AG09309 (cell line): ENCODE results near the gene ITGAD.

Source experiments
- DNase-seq: peaks from one replicate; pipeline ENCODE4 v3.0.0-alpha.2; 2010; ENCODE audit warnings: low read depth
- H3K4me3 ChIP-seq: 2 replicates; pipeline ENCODE4 v1.5.1; 2011; ENCODE audit warnings: mild to moderate bottlenecking, low read depth, low read length, moderate library complexity; ENCODE audit not compliant: control insufficient read depth
- TF ChIP-seq, protein P1 (sequence below): IDR thresholded peaks from 2 replicates; pipeline ENCODE4 v1.5.1; 2011; ENCODE audit warnings: mild to moderate bottlenecking, low read depth, low read length, inconsistent platforms; ENCODE audit not compliant: insufficient read depth, control insufficient read depth; ENCODE audit errors: missing control alignments

Gene ITGAD

GRCh38 chr16:31393056-31393455 is at the start of gene ITGAD:
Gene ITGAD, plus strand, starts transcription at chr16:31393335. Its CDS starts 26 bp downstream, at chr16:31393361.
- no peak within 1 kb of the TSS for H3K4me3 ChIP-seq
- TF ChIP-seq, protein P1, sequence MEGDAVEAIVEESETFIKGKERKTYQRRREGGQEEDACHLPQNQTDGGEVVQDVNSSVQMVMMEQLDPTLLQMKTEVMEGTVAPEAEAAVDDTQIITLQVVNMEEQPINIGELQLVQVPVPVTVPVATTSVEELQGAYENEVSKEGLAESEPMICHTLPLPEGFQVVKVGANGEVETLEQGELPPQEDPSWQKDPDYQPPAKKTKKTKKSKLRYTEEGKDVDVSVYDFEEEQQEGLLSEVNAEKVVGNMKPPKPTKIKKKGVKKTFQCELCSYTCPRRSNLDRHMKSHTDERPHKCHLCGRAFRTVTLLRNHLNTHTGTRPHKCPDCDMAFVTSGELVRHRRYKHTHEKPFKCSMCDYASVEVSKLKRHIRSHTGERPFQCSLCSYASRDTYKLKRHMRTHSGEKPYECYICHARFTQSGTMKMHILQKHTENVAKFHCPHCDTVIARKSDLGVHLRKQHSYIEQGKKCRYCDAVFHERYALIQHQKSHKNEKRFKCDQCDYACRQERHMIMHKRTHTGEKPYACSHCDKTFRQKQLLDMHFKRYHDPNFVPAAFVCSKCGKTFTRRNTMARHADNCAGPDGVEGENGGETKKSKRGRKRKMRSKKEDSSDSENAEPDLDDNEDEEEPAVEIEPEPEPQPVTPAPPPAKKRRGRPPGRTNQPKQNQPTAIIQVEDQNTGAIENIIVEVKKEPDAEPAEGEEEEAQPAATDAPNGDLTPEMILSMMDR, result no peak
- DNase-seq, result no peak

- DNase-seq, result no peak
- H3K4me3 ChIP-seq, result no peak overlapping the region
- TF ChIP-seq, protein P1, result no peak
These were observed 48.4 kb upstream of the ITGAD start for GRCh38 chr16:31344712-31345111.

DNA sequence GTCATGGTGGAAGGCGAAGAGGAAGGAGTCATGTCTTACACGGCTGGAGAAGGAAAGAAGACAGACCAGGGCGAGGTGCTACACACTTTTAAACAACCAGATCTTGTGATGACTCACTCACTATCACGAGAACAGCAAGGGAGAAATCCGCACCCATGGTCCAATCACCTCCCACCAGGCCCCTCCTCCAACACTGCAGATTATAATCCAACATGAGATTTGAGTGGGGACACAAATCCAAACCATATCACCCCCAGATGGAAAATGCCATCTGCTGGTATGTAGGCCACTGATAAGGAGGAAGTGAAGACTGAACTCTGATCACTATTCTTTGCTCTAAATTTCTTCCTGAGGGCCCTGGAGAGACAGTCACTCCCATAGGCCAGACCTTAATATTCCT is 45.7 kb upstream of the ITGAD start:
- TF ChIP-seq, protein P1, result no peak

GRCh38 chr16:31348579-31348978 is 44.6 kb upstream of the ITGAD start:
- TF ChIP-seq, protein P1, result no peak
- no peak overlapping the region for H3K4me3 ChIP-seq
- DNase-seq, result no peak

More for the DNA sequence above, 45.7 kb upstream of the ITGAD start:
- DNase-seq, result no peak
- H3K4me3 ChIP-seq, result no peak overlapping the region

GRCh38 chr16:31350275-31351005 is 42.7 kb upstream of the ITGAD start:
- DNase-seq, result no peak
- TF ChIP-seq, protein P1, result no peak
- no peak overlapping the region for H3K4me3 ChIP-seq

DNA sequence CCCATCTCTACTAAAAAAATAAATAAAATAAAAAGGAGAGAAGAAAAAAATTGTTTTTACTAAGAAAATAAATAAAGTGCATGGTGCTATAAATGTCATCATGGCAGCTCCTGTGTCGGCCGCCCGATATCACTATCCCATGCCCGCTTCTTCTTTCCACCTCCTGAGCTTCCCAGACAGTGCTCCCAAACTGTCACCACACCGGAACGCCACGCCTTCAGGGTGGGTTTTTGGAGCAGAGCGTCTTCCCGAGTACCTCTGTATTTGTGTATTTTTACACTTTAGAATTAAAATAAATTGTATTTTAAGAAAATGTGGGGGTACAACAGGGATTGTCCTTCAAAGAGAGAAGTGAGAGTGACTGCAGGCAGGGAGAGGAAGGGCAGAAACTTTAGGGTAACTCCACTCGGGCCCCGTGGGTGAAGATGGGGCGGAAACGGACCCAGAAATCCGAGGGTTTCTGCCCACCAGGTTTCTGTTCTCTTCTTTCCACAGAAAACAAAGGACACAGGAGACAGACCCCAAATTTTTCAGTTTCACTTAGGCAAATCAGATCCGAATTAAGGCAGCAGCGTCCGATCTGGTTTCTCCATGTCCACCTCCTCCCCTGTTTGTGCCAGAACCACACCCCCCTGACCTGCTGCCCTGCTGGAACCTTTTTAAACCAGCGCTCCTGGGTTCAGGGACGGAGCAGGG is 41.7 kb upstream of the ITGAD start:
- no peak for DNase-seq
- TF ChIP-seq, protein P1, result no peak
- no peak overlapping the region for H3K4me3 ChIP-seq
